AG09319 (cell line): Measurements from ENCODE around the gene MYO7B.
"Not testable (repeated sequence)": the region's sequence is repeated elsewhere in the genome, so short reads cannot be mapped to it uniquely, and the experiment has no call there.

Source experiments
- DNase-seq: peaks from one replicate; pipeline ENCODE4 v3.0.0-alpha.2; 2010; ENCODE audit warnings: low read depth; ENCODE audit errors: extremely low read depth
- TF ChIP-seq, protein P1 (sequence below): IDR thresholded peaks from 2 replicates; pipeline ENCODE4 v1.5.1; 2011; ENCODE audit warnings: low read depth, mild to moderate bottlenecking, inconsistent platforms, low read length, moderate library complexity

MYO7B gene

GRCh38 chr2:127532296-127532695 lies 3.2 kb upstream of the MYO7B start:
- DNase-seq, result no peak
- TF ChIP-seq, protein P1, sequence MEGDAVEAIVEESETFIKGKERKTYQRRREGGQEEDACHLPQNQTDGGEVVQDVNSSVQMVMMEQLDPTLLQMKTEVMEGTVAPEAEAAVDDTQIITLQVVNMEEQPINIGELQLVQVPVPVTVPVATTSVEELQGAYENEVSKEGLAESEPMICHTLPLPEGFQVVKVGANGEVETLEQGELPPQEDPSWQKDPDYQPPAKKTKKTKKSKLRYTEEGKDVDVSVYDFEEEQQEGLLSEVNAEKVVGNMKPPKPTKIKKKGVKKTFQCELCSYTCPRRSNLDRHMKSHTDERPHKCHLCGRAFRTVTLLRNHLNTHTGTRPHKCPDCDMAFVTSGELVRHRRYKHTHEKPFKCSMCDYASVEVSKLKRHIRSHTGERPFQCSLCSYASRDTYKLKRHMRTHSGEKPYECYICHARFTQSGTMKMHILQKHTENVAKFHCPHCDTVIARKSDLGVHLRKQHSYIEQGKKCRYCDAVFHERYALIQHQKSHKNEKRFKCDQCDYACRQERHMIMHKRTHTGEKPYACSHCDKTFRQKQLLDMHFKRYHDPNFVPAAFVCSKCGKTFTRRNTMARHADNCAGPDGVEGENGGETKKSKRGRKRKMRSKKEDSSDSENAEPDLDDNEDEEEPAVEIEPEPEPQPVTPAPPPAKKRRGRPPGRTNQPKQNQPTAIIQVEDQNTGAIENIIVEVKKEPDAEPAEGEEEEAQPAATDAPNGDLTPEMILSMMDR, result no peak

DNA sequence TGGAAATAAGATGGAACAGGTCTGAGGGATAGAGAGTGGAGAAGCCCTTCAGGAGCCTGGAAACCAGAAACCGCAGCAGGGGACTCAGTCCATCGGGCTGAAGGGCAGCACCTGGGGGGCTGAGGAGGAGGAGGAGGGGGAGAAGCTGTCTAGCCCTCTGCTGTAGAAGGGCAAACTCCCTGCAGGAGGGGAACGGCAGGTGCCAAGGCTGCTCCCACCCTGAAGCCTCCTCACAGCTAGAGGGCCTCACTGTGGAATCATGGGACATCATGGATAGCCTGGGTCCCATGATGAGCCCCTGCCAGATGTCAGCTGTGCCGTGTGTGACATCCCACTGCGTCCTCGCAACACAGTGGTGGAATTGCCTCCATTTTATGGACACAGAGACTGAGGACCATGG lies 435 bp downstream of the MYO7B start:
- TF ChIP-seq, protein P1, result no peak
- no peak for DNase-seq

DNA sequence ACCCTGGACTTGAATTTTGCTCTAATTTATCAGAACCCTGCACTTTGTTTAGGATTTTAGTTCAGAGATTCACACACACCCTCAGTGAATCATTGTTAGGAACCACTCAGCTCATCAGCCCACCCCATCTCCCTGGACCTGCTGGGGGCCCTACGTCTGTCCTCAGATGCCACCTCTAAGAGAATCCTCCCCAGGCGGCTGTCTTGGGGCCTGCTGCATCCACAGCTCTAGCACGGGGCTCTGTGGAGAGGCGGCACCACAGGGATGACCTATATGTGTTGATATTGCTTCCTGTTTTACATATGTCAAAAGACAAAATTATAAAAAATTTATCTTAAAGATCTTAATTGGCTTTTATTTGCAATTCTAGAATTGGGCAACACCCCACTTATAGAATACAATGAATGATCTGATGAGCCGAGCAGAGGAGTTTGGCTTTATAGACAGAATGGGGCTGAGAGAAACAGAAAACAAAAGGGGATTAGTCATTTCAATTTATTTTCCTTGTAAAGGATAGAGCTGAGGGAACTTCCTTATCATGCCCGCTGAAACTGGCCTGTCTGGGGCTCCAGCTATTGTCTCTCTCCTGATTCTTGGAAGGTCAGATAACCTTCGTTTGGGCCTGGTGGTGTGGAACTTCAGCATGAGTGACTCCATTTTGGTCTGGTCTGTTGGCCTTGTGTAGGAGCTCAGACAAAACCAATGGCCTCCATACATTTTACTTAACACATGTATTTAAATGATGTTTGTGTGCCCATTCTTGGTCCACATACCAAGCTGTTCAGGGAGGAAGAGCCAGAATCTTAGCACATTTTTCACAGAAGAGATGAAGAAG lies 1.4 kb downstream of the MYO7B start:
- no peak for DNase-seq
- TF ChIP-seq, protein P1, result no peak

- DNase-seq, result no peak
- TF ChIP-seq, protein P1, result no peak
Measured at GRCh38 chr2:127537644-127538043, 2.2 kb downstream of the MYO7B start.

GRCh38 chr2:127541809-127542208 lies 6.3 kb downstream of the MYO7B start:
- DNase-seq, result no peak
- TF ChIP-seq, protein P1, result no peak

DNA sequence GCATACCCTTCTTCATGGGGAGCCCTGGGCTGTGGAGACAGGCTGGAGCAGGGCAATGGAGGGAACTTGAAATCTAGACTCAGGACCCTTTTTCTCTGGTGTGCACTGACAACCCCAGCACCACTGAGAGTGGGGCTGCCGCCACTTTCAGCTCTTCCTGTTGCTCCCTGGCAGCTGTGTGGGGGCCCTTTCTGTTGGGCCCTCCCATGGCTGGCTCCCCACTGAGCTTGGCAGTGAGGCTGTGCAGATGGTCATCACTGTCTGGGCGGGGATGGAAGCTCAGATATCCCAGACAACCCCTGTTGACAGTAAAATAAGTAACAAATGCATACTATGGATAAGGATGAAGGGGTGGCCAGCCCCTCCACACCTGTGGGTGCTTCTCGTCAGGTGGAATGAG lies 6.7 kb downstream of the MYO7B start:
- TF ChIP-seq, protein P1, result no peak
- DNase-seq, result no peak

- not testable (repeated sequence) for DNase-seq
Measured at GRCh38 chr2:127543013-127543501, 7.6 kb downstream of the MYO7B start.

DNA sequence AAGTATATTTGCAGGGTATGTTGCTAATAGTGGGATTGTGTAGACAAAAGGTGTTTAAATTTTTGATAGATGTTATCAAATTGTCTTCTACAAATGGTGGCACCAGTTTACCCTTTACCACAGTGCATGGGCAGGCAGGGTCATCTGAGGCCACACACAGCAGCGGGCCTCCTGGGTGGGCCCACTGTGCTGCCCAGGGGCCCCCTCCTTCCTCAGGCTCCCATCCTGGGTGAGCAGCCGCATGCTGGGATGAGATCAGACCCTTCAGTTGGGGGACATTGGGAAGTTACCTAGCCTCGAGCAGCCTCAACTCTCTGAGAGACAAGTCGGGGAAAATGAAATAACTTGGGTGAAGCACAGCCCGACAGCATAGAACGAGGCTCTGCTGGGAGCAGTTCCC lies 9.7 kb downstream of the MYO7B start:
- DNase-seq, result no peak
- TF ChIP-seq, protein P1, result no peak
